KOPT-K1 (cell line): Measurements from ENCODE around the gene CHEK1.
A peak's percentile ranks its signal among the peaks of the same experiment; 100 is the strongest.
"Not testable (repeated sequence)": the region's sequence is repeated elsewhere in the genome, so short reads cannot be mapped to it uniquely, and the experiment has no call there.

Experiments
- H3K27ac ChIP-seq: fragments of 200-600 bp; sonication (generic); 2 replicates; pipeline ENCODE4 v1.5.1; 2016; ENCODE audit warnings: antibody characterized with exemption, mild to moderate bottlenecking, low read depth, low read length; ENCODE audit not compliant: poor library complexity, severe bottlenecking
- H3K36me3 ChIP-seq: fragments of 200-600 bp; sonication (generic); 2 replicates; pipeline ENCODE4 v1.5.1; 2017; ENCODE audit warnings: antibody characterized with exemption, mild to moderate bottlenecking, low read length, moderate library complexity; ENCODE audit not compliant: insufficient read depth
- H3K9me3 ChIP-seq: fragments of 200-600 bp; sonication (generic); 2 replicates; pipeline ENCODE4 v1.5.1; 2017; ENCODE audit warnings: antibody characterized with exemption, low read length, mild to moderate bottlenecking; ENCODE audit not compliant: insufficient read depth, poor library complexity, severe bottlenecking

Gene CHEK1

DNA sequence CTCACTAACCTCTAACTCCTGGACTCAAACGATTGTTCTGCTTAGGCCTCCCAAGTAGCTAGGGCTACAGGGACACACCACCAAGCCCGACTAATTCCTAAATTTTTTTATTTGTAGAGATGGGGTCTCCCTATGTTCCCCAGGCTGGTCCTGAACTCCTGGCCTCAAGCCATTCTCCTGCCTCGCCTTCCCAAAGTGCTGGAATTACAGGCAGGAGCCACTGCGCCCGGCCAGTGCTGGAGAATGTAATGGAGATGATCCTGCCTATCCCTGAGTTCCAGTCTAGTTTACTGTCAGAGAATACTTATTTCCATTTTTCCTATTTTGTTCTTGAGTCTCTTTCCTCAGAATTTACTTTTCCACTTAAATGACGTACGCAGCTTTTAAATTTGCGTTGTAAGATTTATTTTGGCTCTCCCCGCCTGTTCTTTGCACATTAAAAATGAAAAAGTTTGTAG, at the start of gene CHEK1:
TSS of gene CHEK1 (plus strand) at position 408 of the 458 bp plus-strand sequence. CDS start 1,606 bp downstream, outside the sequence.
- Histone ChIP-seq H3K27ac (peak within 1 kb of the TSS; percentile 87), H3K9me3 (no peaks in the 10 kb centered on the region), H3K36me3 (peaks cover 72% of the 10 kb centered on the region)

DNA sequence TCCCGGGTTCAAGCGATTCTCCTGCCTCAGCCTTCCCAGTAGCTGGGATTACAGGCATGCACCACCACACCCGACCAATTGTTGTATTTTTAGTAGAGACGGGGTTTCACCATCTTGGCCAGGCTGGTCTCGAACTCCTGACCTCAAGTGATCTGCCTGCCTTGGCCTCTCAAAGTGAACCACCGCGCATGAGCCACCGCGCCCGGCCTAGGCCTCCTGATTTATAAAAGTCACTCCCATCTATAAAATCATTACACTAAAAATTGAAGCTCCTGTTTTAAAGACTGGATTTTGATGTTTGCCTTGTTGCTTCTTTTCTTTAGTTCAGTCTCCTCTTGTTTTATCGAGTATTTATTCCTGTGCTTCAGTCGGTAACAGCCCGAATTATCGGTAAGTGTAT, 47.8 kb upstream of the CHEK1 start:
- not testable (repeated sequence) for H3K9me3 ChIP-seq
- H3K36me3 ChIP-seq = peaks cover 99% of the 10 kb centered on the region

DNA sequence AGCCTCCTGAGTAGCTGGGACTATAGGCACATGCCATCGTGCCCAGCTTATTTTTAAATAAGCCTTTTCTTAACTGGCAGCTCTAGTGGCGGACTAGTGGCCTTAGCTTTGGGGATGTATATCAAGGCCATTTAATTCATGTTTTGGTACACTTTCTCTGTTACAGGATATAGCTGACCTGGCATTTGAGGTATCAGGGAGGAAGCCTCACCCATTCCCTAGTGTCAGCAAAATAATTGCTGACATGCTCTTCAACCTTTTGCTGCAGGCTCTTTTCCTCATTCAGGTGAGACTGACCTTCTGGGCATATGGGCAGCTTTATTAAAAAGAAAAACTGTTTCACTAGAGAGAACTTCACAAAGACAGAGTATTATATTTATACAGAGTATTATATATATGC, 46.2 kb upstream of the CHEK1 start:
- H3K27ac ChIP-seq = no peak overlapping the region
- no peaks in the 10 kb centered on the region for H3K9me3 ChIP-seq
- peaks cover 99% of the 10 kb centered on the region for H3K36me3 ChIP-seq

More for the DNA sequence above, 47.8 kb upstream of the CHEK1 start:
- H3K27ac ChIP-seq = not testable (repeated sequence)

DNA sequence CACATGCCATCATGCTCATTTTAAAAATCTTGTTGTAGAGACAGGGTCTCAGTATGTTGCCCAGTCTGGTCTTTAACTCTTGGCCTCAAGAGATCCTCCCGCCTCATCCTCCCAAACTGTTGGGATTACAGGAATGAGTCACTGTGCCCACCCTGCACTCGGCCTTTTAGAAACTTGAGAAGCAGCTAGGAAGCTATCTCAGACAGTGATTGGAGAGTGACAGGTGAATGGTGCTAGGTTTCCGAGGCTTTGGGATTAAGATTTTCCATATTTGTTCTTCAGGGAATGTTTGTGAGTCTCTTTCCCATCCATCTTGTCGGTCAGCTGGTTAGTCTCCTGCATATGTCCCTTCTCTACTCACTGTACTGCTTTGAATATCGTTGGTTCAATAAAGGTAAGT, 45.2 kb upstream of the CHEK1 start:
- H3K36me3 ChIP-seq = peaks cover 99% of the 10 kb centered on the region
- H3K27ac ChIP-seq = no peak overlapping the region
- no peaks in the 10 kb centered on the region for H3K9me3 ChIP-seq

DNA sequence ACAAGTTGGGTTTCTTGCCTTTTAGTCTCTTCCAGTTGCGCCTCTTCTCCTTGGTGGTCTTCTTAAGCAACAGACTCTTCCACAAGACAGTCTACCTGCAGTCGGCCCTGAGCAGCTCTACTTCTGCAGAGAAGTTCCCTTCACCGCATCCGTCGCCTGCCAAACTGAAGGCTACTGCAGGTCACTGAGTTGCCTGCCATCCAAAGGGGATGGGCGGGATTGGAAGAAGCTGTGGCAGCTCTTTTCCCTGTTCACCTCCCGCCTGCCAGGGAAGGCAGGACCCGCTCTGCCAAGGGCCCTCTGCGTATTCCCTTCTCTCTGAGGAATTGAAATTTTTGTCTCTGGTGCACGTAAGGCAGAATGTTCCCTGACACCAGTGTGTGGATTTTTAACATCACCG, 41.5 kb upstream of the CHEK1 start:
- H3K36me3 ChIP-seq = peaks cover 64% of the 10 kb centered on the region
- no peaks in the 10 kb centered on the region for H3K9me3 ChIP-seq
- H3K27ac ChIP-seq = no peak overlapping the region

DNA sequence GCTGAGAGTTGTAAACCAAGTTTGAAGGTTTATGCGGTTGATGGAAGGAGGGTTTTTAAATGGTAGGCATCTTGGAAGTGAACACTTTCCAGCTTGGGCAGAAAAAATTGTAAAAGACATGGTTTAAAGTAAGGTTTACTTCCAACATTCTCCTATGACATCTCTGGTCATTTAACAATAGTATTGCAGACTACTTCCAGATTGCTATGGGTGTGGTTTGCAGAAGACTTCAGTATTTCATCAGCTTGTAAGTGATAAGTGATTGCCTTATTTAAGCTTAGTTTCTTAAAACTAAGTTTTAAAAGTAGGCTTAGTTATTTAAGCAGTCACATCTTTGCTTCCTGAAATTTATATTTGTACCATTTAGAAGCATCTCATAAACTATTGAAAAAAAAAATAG, 39.5 kb upstream of the CHEK1 start:
- Histone ChIP-seq H3K36me3 (peaks cover 44% of the 10 kb centered on the region), H3K9me3 (no peaks in the 10 kb centered on the region), H3K27ac (no peak overlapping the region)

DNA sequence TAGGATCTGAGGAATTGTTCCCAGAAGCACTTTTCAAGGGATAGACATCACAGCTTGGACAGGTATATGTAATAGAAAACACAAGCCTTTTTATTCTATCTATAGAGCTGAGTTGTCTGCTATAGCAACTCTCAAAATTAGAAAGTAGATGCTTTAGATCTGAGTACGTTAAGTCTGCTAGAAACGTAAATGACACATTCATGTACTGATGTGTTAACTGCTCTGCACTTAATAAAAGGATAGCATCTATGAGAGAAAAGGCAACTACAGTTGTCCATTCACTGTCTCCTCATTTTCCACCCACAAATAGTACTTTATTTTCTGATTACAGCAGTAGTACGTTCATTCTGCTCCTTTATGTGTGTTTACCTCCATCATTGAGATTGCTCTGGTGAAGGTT, 38.3 kb upstream of the CHEK1 start:
- peaks cover 34% of the 10 kb centered on the region for H3K36me3 ChIP-seq
- H3K27ac ChIP-seq = no peak overlapping the region
- H3K9me3 ChIP-seq = no peaks in the 10 kb centered on the region

DNA sequence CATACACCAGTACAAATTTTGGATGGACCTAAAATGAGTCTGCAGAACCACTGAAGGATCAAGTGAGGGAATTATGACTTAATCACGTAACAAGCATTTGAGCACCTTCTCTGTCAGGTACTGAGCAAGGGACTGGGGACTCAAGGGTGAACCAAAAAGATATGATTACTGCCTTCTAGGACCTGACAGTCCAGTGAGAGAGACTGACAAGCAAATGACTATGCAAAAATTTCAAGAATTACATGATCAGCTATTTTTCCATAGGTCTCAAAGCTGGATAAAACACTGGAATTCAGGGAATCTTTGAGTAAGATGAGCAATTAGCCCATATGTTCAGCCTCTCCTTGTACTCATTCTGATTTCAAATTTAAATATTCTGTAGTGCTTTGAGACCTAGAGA, 37.5 kb upstream of the CHEK1 start:
- no peak overlapping the region for H3K27ac ChIP-seq
- no peaks in the 10 kb centered on the region for H3K9me3 ChIP-seq
- peaks cover 25% of the 10 kb centered on the region for H3K36me3 ChIP-seq

DNA sequence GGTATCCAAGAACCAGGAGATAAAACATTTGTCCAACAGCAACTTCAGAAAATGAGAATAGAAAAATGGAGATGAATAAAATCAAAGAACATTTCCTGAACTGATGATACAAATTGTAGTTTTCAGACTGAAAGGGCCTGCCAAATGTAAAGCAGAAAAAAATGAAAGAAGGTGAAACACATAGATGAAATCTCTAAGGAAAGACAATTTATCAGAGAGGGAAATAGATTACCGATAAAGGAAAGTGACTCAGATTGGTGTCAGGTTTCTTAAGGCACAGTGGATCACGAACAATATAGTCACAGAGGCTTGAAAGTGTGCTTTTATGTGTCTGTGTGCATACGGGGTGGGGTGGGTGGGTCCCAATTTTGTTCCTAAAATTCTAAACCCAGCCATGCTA, 36.5 kb upstream of the CHEK1 start:
- H3K27ac ChIP-seq = no peak overlapping the region
- H3K36me3 ChIP-seq = peaks cover 15% of the 10 kb centered on the region
- H3K9me3 ChIP-seq = no peaks in the 10 kb centered on the region

DNA sequence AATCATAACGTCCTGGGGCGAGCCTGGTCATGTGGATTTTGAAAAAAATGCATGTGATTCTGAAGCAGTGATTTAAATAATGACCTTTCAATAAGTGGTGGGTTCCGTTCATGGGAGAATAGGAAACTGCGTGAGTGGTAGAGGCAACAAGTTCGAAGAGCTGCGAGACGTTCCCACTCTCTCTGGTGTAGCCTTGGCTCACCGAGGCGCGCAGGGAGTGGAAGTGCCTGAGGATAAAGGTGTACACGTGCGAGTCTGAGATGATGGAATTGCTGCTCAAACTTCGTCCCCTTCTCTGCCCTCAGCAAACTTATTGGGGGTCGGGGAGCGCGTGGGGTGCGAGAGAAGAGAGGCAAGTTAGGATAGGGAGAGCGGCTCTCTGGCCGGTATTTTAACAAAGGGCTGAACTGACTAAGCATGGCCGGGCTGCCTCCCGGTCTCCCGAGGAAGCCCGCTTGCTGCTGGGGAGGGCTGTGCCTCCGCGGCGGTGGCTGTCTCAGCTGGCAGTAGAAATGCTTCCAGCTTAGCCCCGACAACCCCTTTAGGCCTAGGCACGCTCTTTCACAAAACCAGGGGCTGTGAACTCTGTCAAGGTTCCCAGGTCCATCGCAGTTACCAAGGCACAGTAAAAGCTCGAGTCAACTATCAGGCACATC, 33.2 kb upstream of the CHEK1 start:
- H3K27ac ChIP-seq = peak overlapping the region; percentile 70
- no peaks in the 10 kb centered on the region for H3K9me3 ChIP-seq
- peaks cover 16% of the 10 kb centered on the region for H3K36me3 ChIP-seq

DNA sequence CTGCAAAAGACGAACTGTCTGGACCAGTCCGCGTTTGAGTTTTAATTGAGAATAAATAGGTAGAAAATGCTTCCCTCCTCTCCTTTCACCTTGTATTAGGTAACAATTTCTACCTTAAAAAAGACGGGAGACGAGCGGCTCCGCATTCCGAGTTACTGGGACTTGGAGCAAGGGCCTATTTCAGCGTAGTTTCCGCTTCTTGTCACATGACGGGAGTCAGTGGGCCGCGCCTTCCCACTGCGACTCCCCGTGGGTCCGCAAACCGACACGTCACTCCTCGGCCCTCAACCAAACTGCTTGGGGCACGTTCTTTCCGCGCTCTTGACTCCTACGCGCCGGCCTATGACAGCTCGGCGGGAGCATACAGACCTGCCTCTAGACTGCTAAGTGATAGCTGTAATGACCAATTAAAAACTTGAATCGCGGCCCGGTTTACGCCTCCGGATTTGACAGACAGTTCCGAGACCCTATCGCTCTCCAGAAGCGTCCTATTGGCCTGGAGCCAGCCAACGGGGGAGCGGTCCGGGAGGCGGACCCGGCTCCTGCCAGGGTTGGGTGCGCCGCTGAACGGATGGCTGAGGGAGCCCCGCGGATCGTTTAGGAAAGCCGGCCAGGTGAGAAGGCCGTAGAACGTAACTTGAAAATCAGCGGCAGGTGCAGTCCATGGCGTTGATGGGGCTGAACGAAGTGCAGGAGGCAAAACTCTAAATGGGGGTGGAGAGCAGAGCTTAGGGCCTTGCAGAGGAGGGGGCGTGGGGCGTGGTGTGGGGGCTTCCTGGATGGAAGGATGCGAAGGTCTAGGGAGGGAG, 32.5 kb upstream of the CHEK1 start, which contains the start of gene STT3A:
TSS of gene STT3A (plus strand) at position 548 of the 809 bp plus-strand sequence. CDS start 3,064 bp downstream, outside the sequence.
- H3K27ac ChIP-seq = peak within 1 kb of the TSS; percentile 73
- H3K9me3 ChIP-seq = no peaks in the 10 kb centered on the region
- peaks cover 23% of the 10 kb centered on the region for H3K36me3 ChIP-seq

DNA sequence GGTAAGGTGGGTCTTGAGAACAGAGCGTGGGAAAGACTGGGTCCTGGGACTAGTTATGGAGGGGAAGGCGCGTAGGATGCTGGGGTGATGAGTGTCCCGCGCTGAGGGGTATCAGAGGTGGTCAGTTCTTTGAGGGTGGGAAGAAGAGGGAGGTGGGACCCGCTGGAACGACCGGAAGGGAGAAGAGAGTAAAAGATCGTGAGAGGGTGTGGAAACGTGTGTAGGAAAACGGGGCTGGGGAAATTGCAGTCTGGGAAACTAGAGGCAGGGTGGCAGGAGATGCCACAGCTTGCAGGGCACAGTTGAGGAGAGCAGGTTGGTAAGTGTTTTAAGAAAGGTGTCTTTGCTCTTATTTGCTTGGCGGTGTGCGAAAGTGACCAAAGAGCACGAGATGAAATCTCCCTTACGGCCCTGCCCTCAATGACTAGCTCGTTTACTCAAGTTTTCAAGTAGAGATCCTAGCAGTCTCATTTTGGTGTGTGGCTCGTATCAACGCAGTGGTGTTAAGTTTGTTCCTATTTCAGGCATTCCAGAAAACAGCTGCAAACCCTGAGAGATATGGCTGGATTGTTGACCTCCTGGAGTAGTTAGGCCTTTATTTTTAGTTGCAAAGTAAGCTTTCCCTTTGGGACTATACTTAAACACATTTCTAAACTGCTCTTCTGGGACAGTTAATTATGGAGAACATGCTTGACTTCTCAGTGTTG, 31.7 kb upstream of the CHEK1 start:
- Histone ChIP-seq H3K27ac (peak overlapping the region; percentile 73), H3K9me3 (no peaks in the 10 kb centered on the region), H3K36me3 (peaks cover 30% of the 10 kb centered on the region)

DNA sequence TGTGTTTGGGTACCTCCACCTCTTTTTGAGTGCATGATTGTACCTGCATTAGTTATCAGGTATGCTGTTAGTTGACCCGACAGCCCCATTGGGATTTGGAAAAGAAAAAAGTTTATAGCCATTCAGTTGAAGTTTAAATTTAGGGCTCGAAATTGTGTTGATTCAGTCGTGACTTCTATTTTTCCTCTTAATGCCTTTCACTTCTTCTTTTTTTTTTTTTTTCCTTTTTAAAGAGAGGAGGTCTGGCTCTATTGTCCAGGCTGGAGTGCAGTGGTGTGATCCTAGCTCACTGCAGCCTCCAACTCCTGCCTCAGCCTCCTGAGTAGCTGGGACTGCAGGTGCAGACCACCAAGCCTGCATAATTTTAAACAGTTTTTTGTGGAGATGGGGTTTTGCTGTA, 30.0 kb upstream of the CHEK1 start:
- Histone ChIP-seq H3K36me3 (peaks cover 43% of the 10 kb centered on the region), H3K9me3 (no peaks in the 10 kb centered on the region), H3K27ac (no peak overlapping the region)

DNA sequence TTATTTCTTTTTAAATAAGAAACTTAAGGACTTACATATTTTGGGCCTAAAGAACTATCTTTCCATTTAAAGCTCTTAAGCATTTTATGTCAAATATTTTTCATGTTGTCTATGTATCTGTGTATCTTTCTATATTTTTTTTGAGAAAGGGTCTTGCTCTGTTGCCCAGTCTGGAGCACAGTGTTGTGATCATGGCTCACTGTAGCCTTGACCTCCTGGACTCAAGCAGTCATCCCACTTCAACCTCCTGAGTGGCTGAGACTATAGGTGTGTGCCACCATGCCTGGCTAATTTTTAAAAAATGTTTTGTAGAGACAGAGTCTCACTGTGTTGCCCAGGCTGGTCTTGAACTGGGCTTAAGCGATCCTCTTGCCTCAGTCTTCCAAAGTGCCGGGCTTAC, 24.3 kb upstream of the CHEK1 start:
- Histone ChIP-seq H3K36me3 (peaks cover 93% of the 10 kb centered on the region), H3K27ac (no peak overlapping the region), H3K9me3 (no peaks in the 10 kb centered on the region)

DNA sequence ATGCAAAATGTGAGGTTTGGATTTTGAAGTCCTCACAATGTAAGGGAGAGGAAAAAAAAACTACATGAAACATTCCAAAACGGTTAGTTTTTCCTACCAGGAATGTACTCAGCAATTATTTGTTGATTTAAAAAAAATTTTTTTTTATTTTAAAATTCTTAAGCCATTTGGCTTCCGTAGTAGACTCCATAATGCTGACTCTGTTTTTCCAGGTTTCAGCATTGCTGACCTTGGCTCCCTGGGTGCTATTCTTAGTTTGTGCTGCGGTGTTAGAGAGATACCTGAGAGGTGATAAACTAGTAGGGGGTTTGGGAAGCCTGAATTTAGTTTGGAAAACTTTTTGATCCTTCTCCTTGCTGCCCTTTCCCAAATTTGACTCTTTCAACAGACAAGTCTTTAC, 21.8 kb upstream of the CHEK1 start:
- no peaks in the 10 kb centered on the region for H3K9me3 ChIP-seq
- H3K36me3 ChIP-seq = peaks cover 93% of the 10 kb centered on the region

More for the DNA sequence above, 21.8 kb upstream of the CHEK1 start:
- H3K27ac ChIP-seq = no peak overlapping the region
